Stimulated activated CD4-positive, alpha-beta T cell treated with anti-CD3 and anti-CD28 coated beads, Interleukin-1b, Interleukin-23, amount 100 ng/mL, for 1 hour (primary cell): ENCODE results near the gene WDR27.

Experiments
- DNase-seq, 2 donors: peaks; one replicate each; pipeline ENCODE4 v3.0.0-alpha.2; 2020; ENCODE audit warnings: low read depth in 2 of 2

WDR27 gene

DNA sequence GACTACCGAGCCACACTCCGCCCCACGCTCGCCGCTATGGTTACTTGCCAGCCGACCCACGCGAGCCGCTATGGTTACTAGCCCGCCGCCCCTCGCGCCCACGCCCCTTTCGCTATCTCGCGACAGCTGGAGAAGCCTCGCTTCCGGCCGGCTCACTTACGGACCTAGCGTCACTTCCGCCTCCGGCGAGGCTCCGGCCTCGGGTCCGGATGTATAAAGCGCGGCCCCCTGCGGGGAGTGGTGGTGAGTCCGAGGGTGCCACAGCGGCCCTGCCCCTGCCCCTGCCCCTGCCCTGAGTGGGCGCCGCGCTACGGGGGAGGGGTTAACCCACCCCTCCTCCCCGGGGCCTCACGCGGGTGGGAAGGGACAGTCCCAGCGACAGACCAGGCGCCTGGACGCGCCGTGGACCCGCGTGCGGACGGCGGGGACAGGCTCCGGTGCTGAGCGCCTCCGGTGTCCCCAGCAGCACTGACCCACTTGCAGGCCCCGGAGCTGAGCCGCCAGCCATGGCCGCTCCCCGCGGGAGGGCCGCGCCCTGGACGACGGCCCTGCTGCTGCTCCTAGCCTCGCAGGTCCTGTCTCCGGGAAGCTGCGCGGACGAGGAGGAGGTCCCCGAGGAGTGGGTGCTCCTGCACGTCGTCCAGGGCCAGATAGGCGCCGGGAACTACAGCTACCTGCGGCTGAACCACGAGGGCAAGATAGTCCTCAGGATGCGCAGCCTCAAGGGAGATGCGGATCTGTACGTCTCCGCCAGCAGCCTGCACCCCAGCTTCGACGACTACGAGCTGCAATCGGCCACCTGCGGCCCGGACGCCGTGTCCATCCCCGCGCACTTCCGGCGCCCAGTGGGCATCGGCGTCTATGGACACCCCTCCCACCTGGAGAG is at the start of gene WDR27, which contains the start of gene C6orf120:
WDR27 (minus strand) TSS at position 76 of the 886 bp plus-strand sequence. CDS start 13,024 bp downstream, outside the sequence.
C6orf120 (plus strand) TSS at position 173 of the 886 bp plus-strand sequence; CDS start at position 507, 334 bp downstream.
- DNase-seq, result peak; percentile 84 to 97

GRCh38 chr6:169746556-169746955 is 44.7 kb upstream of the WDR27 start:
- DNase-seq, result no peak

DNA sequence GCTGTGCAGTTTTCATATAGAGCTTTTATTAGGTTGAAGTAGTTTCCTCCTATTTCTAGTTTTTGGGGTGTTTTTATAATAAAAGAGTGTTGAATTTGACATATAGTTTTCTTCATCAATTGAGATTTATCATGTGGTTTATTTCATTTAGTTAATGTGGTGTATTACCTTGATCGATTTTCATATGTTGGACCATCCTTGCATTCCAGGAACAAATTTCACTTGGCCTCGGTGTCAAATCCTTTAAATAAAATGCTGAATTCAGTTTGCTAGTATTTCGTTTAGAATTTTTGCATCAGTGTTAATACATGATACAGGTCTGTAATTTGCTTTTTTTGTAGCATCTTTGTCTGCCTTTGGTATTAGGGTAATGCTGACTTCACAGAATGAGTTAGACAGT is 43.6 kb upstream of the WDR27 start:
- no peak for DNase-seq

DNA sequence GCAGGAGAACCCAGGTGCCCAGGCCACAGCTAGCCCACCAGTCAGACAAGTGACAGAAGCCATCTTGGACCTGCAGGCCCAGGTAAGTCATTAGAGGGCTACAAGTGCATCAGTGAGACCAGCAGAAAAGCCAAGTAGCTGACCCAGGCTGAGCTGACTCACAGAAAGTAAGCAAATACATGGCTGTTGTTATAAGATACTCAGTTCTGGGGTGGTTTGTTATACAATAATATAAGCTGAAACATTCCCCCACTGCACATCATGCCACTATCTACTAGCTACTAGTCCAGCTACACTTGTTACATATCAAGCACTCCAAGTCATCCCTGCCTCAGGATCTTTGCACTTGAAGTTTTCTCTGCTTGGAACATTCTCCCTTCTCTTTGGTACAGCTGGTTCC is 39.5 kb upstream of the WDR27 start:
- no peak for DNase-seq

- DNase-seq, result no peak
Measured at GRCh38 chr6:169738976-169739529, 37.2 kb upstream of the WDR27 start.

DNA sequence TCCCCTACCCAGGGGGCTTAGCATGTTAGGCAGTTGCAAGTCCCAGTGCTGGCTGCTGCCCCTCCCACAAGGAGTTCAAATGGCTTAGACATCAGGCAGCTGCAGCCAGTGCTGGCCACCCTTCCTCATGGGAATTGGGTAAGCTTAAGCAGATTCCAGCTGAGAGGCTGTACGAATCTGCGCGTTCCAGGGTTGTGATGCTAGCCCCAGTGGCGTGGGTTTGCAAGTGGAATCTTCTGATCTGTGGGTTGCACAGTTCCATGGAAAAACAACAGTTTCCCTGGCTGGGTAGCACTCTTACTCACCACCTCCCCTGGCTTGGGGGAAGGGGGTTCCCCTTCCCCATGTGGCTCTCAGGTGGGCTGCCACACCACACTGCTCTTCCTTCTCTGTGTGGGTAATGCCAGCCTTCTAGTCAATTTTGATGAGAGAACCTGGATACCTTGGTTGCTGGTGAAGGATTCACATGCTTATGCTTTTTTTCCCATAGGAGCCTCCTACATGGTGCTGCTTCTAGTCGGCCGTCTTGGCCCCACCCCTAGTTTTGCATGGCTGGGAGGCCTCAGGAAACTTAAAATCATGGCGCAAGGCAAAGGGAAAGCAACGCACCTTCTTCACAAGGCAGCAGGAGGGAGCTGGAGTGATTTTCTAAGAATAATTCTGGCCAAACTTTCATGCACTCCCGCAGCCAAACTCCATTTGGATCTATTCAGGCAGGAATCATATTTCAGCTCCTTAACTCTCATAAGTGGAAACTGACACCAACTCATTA is 36.6 kb upstream of the WDR27 start:
- DNase-seq, result no peak

DNA sequence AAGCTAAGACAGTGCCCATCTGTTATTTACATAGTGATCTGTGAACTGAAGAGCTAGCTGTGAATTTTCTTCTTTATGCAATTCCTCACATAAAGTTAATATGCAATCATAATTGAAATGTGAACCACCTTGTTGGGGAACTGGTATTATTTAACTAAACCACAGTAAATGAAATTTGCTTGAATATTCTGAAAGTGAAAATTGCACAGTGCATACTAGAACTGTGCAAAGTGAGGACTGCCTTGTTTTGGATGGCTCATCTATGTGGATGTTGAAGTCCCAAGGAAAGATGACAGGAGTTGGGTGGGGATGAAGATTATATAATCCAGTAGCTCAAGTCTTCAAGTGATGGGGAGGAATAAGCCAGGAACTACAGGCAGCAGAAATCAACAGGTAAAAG is 28.1 kb upstream of the WDR27 start:
- DNase-seq, result no peak

- DNase-seq, result no peak
Measured at GRCh38 chr6:169726963-169727362, 25.1 kb upstream of the WDR27 start.

GRCh38 chr6:169726049-169726400 is 24.2 kb upstream of the WDR27 start:
- DNase-seq, result no peak

DNA sequence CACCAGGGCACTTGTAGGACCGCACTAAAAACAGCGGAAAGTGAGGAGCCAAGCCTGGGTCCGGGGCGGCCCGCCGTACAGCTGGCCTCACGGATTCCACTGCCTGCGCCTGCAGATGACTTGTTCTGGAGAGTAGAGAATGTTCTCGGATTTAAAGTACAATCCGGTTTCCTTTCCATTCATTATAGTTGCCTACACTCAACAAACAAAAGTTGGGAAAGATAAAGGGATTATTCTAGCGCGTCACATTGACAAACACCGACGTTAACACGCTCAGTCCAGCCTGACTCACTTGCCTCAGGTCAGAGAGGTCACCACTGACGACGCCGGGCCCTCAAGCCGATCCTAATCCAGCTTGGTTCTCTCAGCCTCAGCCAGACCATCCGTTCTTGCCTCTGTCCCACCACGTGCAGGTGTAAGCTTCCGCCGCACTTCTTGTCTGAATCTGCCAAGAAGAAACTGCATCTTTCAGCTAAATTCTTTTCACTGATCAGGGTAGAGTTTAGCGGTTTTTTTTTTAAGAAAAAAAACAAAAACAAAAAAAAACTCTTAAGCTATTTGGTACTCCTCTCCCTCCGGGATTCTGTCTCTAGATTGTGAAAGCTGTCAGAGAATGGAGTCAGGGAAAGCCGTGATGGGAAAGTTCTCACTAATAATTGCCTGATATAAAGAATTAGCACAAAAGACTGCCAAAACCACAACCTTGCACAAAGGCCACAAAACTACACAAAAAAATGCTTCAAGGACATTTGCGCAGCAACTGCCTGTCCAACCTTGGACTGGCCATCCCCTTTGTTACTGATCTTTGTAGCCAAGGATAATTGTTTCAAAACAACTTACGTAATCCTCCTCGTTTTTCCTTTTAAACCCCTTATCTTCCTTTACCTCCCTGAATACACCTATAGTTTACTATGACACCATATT is 23.6 kb upstream of the WDR27 start:
- peak in 1 of 2 donors; percentile 2 for DNase-seq

DNA sequence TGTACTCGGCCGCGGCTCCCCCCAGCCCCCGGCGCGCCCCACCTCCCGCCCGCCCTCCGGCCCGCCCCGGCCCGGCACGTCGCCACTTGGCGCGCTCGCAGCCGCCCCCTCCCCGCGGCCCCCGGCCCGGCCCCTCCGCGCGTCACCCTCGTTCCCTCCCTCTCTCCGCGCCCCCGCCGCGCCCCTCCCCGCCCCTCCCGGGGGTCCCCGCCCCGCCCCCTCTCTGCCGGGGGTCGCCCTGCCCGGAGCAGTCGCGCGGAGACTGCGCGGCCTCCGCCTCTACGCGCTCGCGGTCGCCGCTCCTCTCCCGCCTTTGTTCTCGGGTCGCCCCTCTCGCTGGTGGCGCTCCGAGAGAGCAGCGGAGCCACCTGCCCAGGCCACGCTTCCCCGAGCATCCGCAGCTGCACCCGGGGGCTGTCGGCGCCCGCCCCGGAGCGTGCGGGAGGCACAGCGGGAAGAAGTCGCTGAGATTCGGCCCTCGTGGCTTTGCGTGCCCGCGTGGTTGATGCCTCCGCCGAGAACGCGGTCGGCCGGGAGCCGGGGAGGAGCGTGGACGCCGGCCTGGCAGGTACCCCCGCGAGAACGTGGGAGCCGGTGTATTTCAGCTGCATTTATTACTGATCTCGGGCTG is 22.8 kb upstream of the WDR27 start, which contains the start of gene PHF10:
PHF10 (minus strand) TSS at position 7 of the 631 bp plus-strand sequence. CDS start 569 bp downstream, outside the sequence.
- DNase-seq, result peak in 1 of 2 donors; percentile 61

DNA sequence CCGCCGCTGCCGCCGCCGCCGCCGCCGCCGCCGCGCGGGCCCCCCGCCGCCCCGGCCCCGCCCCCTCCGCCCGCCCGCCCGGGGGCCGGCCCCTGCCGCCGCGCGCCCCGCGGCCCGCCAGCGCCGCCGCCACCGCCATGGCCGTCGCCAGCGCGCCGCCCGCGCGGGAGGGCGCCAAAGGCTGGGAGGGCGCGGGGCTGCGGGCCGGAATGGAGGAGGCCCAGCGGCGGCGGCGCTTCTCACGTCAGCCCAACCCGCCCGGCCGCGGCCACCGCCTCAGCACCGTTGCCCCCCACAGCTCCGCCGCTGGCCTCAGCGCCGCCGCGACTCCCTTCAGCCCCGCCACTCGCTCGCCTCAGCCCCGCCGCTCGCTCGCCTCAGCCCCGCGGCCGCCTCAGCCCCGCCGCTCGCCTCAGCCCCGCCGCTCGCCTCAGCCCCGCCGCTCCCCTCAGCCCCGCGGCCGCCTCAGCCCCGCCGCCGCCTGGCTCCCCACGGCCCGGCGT is 22.2 kb upstream of the WDR27 start:
- DNase-seq, result no peak

GRCh38 chr6:169723200-169723909 is 21.5 kb upstream of the WDR27 start:
- DNase-seq, result peak in 1 of 2 donors; percentile 42

- DNase-seq, result no peak
Measured at GRCh38 chr6:169722362-169723199, 20.8 kb upstream of the WDR27 start.

- no peak for DNase-seq
Measured at GRCh38 chr6:169720207-169720855, 18.5 kb upstream of the WDR27 start.

DNA sequence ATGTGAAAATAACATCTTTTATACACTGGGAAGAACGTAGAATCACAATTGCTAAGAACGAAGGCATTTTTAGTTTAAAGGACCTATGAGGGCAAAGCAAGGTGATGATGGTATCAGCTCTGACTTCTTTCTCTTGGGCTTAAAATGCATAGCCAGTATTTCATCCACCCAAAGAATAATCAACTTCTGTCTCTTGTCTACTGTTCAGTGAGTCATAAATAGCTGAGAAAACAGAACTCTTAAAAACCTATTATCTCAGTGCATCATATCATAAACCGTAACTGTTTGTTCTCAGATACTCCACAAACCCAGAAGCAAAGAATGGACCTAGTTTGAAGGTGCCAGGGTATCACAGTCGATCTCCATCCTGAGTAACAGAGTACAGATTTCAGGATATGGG is 17.3 kb upstream of the WDR27 start:
- DNase-seq, result no peak

DNA sequence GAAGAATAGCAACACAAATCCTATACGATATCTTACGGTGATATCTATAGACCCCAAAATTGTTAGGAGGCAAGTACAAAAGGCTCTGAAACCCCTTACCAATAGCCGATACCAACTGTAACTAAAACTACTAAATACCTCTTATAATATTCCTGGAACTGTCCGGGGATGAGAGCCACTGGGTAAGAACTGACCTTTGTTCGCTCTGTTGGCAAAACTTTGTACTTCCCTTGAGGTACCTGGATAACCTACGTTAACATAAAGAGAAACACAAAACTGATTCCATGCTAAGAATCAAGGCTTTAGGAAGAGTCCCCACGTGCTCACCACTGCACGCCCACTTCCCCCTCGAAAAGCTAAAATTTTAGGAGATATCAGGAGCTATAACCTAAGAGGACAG is 12.8 kb upstream of the WDR27 start:
- no peak for DNase-seq

DNA sequence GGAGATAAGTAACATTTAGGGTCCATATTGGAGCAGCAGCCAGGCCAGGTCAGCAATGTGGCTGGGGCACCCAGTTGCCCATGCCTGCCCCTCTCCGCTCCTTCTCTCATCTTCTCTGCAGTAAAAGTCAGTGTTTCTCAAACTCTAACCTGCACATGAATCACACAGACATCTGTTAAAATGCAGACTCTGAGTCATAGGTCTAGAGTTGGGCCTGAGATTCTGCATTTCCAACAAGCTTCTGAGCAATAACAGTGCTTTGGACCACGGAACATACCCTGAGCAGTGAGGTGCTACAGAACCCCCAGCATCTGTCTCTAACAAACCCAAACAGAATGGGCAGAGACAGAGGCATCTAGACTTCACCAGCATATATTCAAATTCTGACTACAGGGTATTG is 12.3 kb upstream of the WDR27 start:
- DNase-seq, result no peak
